Activated CD8-positive, alpha-beta memory T cell treated with anti-CD3 and anti-CD28 coated beads for 1 hour (primary cell): ENCODE measurements around the gene WIPF3.
"Not testable (repeated sequence)": the region's sequence is repeated elsewhere in the genome, so short reads cannot be mapped to it uniquely, and the experiment has no call there.

Source experiments
- DNase-seq, 2 donors: peaks; one replicate each; pipeline ENCODE4 v3.0.0-alpha.2; 2020; ENCODE audit warnings: low read depth in 1 of 2; ENCODE audit errors: extremely low read depth in 1 of 2

The WIPF3 gene

GRCh38 chr7:29877196-29877595, 70.9 kb downstream of the WIPF3 start:
- no peak for DNase-seq

- peak in 1 of 2 donors; percentile 10 for DNase-seq
Measured at GRCh38 chr7:29878081-29878688, 71.9 kb downstream of the WIPF3 start.

- no peak for DNase-seq
Measured at GRCh38 chr7:29879609-29880008, 73.3 kb downstream of the WIPF3 start.

GRCh38 chr7:29881724-29882123, 75.4 kb downstream of the WIPF3 start:
- DNase-seq = no peak

- DNase-seq = no peak
Measured at GRCh38 chr7:29882481-29882880, 76.2 kb downstream of the WIPF3 start.

GRCh38 chr7:29883462-29884398, 77.4 kb downstream of the WIPF3 start:
- DNase-seq = no peak

GRCh38 chr7:29884399-29885272, 78.3 kb downstream of the WIPF3 start:
- DNase-seq = no peak

GRCh38 chr7:29885626-29886025, 79.3 kb downstream of the WIPF3 start:
- no peak for DNase-seq

GRCh38 chr7:29886827-29887226, 80.5 kb downstream of the WIPF3 start:
- no peak for DNase-seq

GRCh38 chr7:29888006-29888405, 81.7 kb downstream of the WIPF3 start:
- no peak for DNase-seq

- DNase-seq = no peak
Measured at GRCh38 chr7:29889288-29889687, 83.0 kb downstream of the WIPF3 start.

GRCh38 chr7:29890251-29890650, 83.9 kb downstream of the WIPF3 start:
- DNase-seq = no peak

- DNase-seq = not testable (repeated sequence)
Measured at GRCh38 chr7:29890786-29891185, 84.5 kb downstream of the WIPF3 start.

- no peak for DNase-seq
Measured at GRCh38 chr7:29891766-29892165, 85.5 kb downstream of the WIPF3 start.

GRCh38 chr7:29892231-29892630, 85.9 kb downstream of the WIPF3 start:
- no peak for DNase-seq

- DNase-seq = no peak
Measured at GRCh38 chr7:29893351-29893965, 87.2 kb downstream of the WIPF3 start.

GRCh38 chr7:29894256-29894655, 87.9 kb downstream of the WIPF3 start:
- DNase-seq = no peak

GRCh38 chr7:29895559-29895958, 89.3 kb downstream of the WIPF3 start:
- DNase-seq = no peak

GRCh38 chr7:29896685-29897411, 90.5 kb downstream of the WIPF3 start:
- no peak for DNase-seq

GRCh38 chr7:29898301-29898700, 92.0 kb downstream of the WIPF3 start:
- DNase-seq = no peak
